Measurements from ENCODE around the gene ZNF611. TPM values are rescaled to one million over a fixed set of nuclear protein-coding genes. Genes with fewer than 3 reads are reported as not detected.
"Not testable (repeated sequence)": the region's sequence is repeated elsewhere in the genome, so short reads cannot be mapped to it uniquely, and the experiment has no call there.

ZNF611 gene
- total RNA-seq, 1 donor from 2014 or later, result 21.1 TPM

GRCh38 chr19:52715330-52715729 lies 19.5 kb downstream of the ZNF611 start:
- H3K27me3 ChIP-seq (ENCODE audit: insufficient read depth, low read length); H4K20me1 ChIP-seq (ENCODE audit: insufficient read depth, low read length); H3K4me1 ChIP-seq (ENCODE audit: insufficient read depth, low read length); H3K4me3 ChIP-seq (ENCODE audit: insufficient read depth, low read depth, low read length); H3K27ac Mint-ChIP-seq (ENCODE audit: unreplicated experiment); H3K27ac ChIP-seq (ENCODE audit: low read depth, low read length); H3K36me3 ChIP-seq (ENCODE audit: insufficient read depth, low read length); H3K27me3 Mint-ChIP-seq (ENCODE audit: low read depth, unreplicated experiment); H2AFZ ChIP-seq (ENCODE audit: low read depth, low read length); H3K9me3 ChIP-seq (ENCODE audit: insufficient read depth, low read depth, low read length); H3K79me2 ChIP-seq (ENCODE audit: insufficient read depth, low read length); H3K9ac ChIP-seq (ENCODE audit: low read length); DNase-seq (ENCODE audit: low read depth); FAIRE-seq; H3K4me3 Mint-ChIP-seq (ENCODE audit: unreplicated experiment): not testable (repeated sequence)
- H3K36me3 Mint-ChIP-seq (ENCODE audit: low read depth, unreplicated experiment), result peaks cover 55% of the 10 kb centered on the region
- H3K4me2 ChIP-seq (ENCODE audit: low read length), result peak overlapping the region; percentile 8
- peaks cover 25% of the 10 kb centered on the region for H3K9me3 Mint-ChIP-seq (ENCODE audit: unreplicated experiment)
- H3K4me1 Mint-ChIP-seq (ENCODE audit: low read depth, unreplicated experiment), result peaks cover 15% of the 10 kb centered on the region

GRCh38 chr19:52713051-52713450 lies 21.8 kb downstream of the ZNF611 start:
- peaks cover 54% of the 10 kb centered on the region for H3K36me3 Mint-ChIP-seq (ENCODE audit: low read depth, unreplicated experiment)
- H3K27ac Mint-ChIP-seq (ENCODE audit: unreplicated experiment); H3K9me3 ChIP-seq (ENCODE audit: insufficient read depth, low read depth, low read length); H3K27me3 Mint-ChIP-seq (ENCODE audit: low read depth, unreplicated experiment); H3K4me2 ChIP-seq (ENCODE audit: low read length); H3K27ac ChIP-seq (ENCODE audit: low read depth, low read length); H2AFZ ChIP-seq (ENCODE audit: low read depth, low read length); H3K4me3 Mint-ChIP-seq (ENCODE audit: unreplicated experiment); H3K36me3 ChIP-seq (ENCODE audit: insufficient read depth, low read length); H3K9ac ChIP-seq (ENCODE audit: low read length); DNase-seq (ENCODE audit: low read depth); H3K27me3 ChIP-seq (ENCODE audit: insufficient read depth, low read length); H4K20me1 ChIP-seq (ENCODE audit: insufficient read depth, low read length); H3K4me1 ChIP-seq (ENCODE audit: insufficient read depth, low read length); H3K79me2 ChIP-seq (ENCODE audit: insufficient read depth, low read length); H3K4me3 ChIP-seq (ENCODE audit: insufficient read depth, low read depth, low read length): not testable (repeated sequence)
- peak; percentile 63 for FAIRE-seq
- peaks cover 32% of the 10 kb centered on the region for H3K9me3 Mint-ChIP-seq (ENCODE audit: unreplicated experiment)
- peaks cover 13% of the 10 kb centered on the region for H3K4me1 Mint-ChIP-seq (ENCODE audit: low read depth, unreplicated experiment)

GRCh38 chr19:52711661-52712060 lies 23.2 kb downstream of the ZNF611 start:
- not testable (repeated sequence) for H3K4me2 ChIP-seq (ENCODE audit: low read length); H3K79me2 ChIP-seq (ENCODE audit: insufficient read depth, low read length); H4K20me1 ChIP-seq (ENCODE audit: insufficient read depth, low read length); H3K27ac ChIP-seq (ENCODE audit: low read depth, low read length); H3K27me3 Mint-ChIP-seq (ENCODE audit: low read depth, unreplicated experiment); H3K36me3 ChIP-seq (ENCODE audit: insufficient read depth, low read length); H2AFZ ChIP-seq (ENCODE audit: low read depth, low read length); DNase-seq (ENCODE audit: low read depth); H3K9me3 ChIP-seq (ENCODE audit: insufficient read depth, low read depth, low read length); H3K27me3 ChIP-seq (ENCODE audit: insufficient read depth, low read length); H3K4me3 ChIP-seq (ENCODE audit: insufficient read depth, low read depth, low read length); H3K9ac ChIP-seq (ENCODE audit: low read length); H3K4me3 Mint-ChIP-seq (ENCODE audit: unreplicated experiment); H3K4me1 ChIP-seq (ENCODE audit: insufficient read depth, low read length); FAIRE-seq; H3K27ac Mint-ChIP-seq (ENCODE audit: unreplicated experiment)
- peaks cover 13% of the 10 kb centered on the region for H3K4me1 Mint-ChIP-seq (ENCODE audit: low read depth, unreplicated experiment)
- H3K36me3 Mint-ChIP-seq (ENCODE audit: low read depth, unreplicated experiment), result peaks cover 61% of the 10 kb centered on the region
- H3K9me3 Mint-ChIP-seq (ENCODE audit: unreplicated experiment), result peaks cover 35% of the 10 kb centered on the region

DNA sequence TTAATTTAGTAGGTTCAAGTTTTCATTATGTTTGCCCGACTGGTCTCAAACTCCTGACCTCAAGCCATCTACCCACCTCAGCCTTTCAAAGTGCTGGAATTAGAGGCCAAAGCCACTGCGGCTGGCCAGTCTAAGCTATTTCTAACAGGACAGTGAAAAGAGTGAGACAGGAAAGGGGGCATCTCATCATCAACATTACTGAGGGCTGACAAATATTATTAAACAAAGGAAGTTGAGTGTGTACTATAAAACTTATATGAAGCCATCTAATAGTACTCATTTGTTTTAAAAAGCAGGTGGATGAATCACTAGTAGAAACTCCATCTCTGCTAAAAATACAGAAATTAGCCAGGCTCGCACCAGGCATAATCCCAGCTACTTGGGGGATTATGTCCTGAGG lies 24.3 kb downstream of the ZNF611 start:
- H3K4me3 ChIP-seq (ENCODE audit: insufficient read depth, low read depth, low read length), result no peak overlapping the region
- no peak overlapping the region for H2AFZ ChIP-seq (ENCODE audit: low read depth, low read length)
- H4K20me1 ChIP-seq (ENCODE audit: insufficient read depth, low read length), result no peaks in the 10 kb centered on the region
- Mint-ChIP-seq H3K4me1 (ENCODE audit: low read depth, unreplicated experiment) (peaks cover 3% of the 10 kb centered on the region), H3K9me3 (ENCODE audit: unreplicated experiment) (peaks cover 47% of the 10 kb centered on the region), H3K4me3 (ENCODE audit: unreplicated experiment) (no peak overlapping the region), H3K27me3 (ENCODE audit: low read depth, unreplicated experiment) (no peaks in the 10 kb centered on the region), H3K27ac (ENCODE audit: unreplicated experiment) (no peak overlapping the region), H3K36me3 (ENCODE audit: low read depth, unreplicated experiment) (peaks cover 67% of the 10 kb centered on the region)
- TF ChIP-seq EZH2 (IDR thresholded peaks at IDR 0.05; ENCODE audit: insufficient read depth, low read length), result no peak
- no peak for TF ChIP-seq CTCF (IDR thresholded peaks at IDR 0.05; ENCODE audit: insufficient read depth, low read depth, low read length)
- H3K27ac ChIP-seq (ENCODE audit: low read depth, low read length), result no peak overlapping the region
- H3K4me2 ChIP-seq (ENCODE audit: low read length), result no peak overlapping the region
- no peak for DNase-seq (ENCODE audit: low read depth)
- no peak for FAIRE-seq
- no peaks in the 10 kb centered on the region for H3K4me1 ChIP-seq (ENCODE audit: insufficient read depth, low read length)
- no peaks in the 10 kb centered on the region for H3K79me2 ChIP-seq (ENCODE audit: insufficient read depth, low read length)
- peaks cover 5% of the 10 kb centered on the region for H3K9me3 ChIP-seq (ENCODE audit: insufficient read depth, low read depth, low read length)
- H3K27me3 ChIP-seq (ENCODE audit: insufficient read depth, low read length), result no peaks in the 10 kb centered on the region
- H3K9ac ChIP-seq (ENCODE audit: low read length), result no peak overlapping the region
- peaks cover 15% of the 10 kb centered on the region for H3K36me3 ChIP-seq (ENCODE audit: insufficient read depth, low read length)

DNA sequence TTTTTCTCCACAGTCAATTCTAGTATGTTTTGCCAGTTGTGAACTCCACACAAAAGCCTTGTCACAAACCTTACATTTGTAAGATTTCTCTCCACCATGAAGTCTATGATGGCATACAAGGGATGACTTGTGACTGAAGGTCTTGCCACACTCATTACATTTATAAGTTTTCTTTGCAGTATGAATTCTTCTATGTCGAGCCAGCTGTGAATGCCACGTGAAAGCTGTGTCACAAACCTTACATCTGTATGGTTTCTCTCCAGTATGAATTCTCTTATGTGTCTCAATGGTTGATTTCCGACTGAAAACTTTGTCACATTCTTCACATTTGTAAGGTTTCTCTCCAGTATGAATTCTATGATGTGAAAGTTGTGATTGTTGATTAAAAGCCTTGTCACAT lies 29.2 kb downstream of the ZNF611 start:
- not testable (repeated sequence) for H3K79me2 ChIP-seq (ENCODE audit: insufficient read depth, low read length); H3K9ac ChIP-seq (ENCODE audit: low read length); H3K4me3 Mint-ChIP-seq (ENCODE audit: unreplicated experiment); DNase-seq (ENCODE audit: low read depth); H3K27me3 ChIP-seq (ENCODE audit: insufficient read depth, low read length); H3K27ac Mint-ChIP-seq (ENCODE audit: unreplicated experiment); H2AFZ ChIP-seq (ENCODE audit: low read depth, low read length); H3K4me1 Mint-ChIP-seq (ENCODE audit: low read depth, unreplicated experiment); H3K4me1 ChIP-seq (ENCODE audit: insufficient read depth, low read length); H3K27ac ChIP-seq (ENCODE audit: low read depth, low read length); H3K4me2 ChIP-seq (ENCODE audit: low read length); H4K20me1 ChIP-seq (ENCODE audit: insufficient read depth, low read length); H3K27me3 Mint-ChIP-seq (ENCODE audit: low read depth, unreplicated experiment); H3K4me3 ChIP-seq (ENCODE audit: insufficient read depth, low read depth, low read length)
- Mint-ChIP-seq H3K36me3 (ENCODE audit: low read depth, unreplicated experiment) (peaks cover 71% of the 10 kb centered on the region), H3K9me3 (ENCODE audit: unreplicated experiment) (peaks cover 53% of the 10 kb centered on the region)
- Histone ChIP-seq H3K9me3 (ENCODE audit: insufficient read depth, low read depth, low read length) (peaks cover 25% of the 10 kb centered on the region), H3K36me3 (ENCODE audit: insufficient read depth, low read length) (peaks cover 19% of the 10 kb centered on the region)
- peak; percentile 76 for FAIRE-seq
